Measurements from ENCODE around the gene SSBP3.

Gene SSBP3

GRCh38 chr1:54323324-54323739 is 82.9 kb downstream of the SSBP3 start:
- H3K4me3 ChIP-seq (ENCODE audit: insufficient read depth, low read length, poor library complexity, severe bottlenecking), result no peak overlapping the region
- no peak overlapping the region for H3K4me2 ChIP-seq (ENCODE audit: low read depth, low read length, poor library complexity, severe bottlenecking)
- no peaks in the 10 kb centered on the region for H3K27me3 ChIP-seq (ENCODE audit: low read length)
- no peaks in the 10 kb centered on the region for H4K20me1 ChIP-seq (ENCODE audit: low read depth, low read length)
- H3K9me2 ChIP-seq (replicated peaks; ENCODE audit: insufficient read depth, low read length), result no peaks in the 10 kb centered on the region
- H3K9me3 ChIP-seq (ENCODE audit: insufficient read depth, low read length), result no peaks in the 10 kb centered on the region
- no peak overlapping the region for H3K9ac ChIP-seq (ENCODE audit: low read length)
- no peaks in the 10 kb centered on the region for H3K36me3 ChIP-seq (ENCODE audit: low read length)
- TF ChIP-seq EZH2phosphoT487 (conservative IDR thresholded peaks at IDR 0.05; ENCODE audit: low read length) (no peak), CTCF (IDR thresholded peaks at IDR 0.05; ENCODE audit: insufficient read depth, low read length, poor library complexity, severe bottlenecking) (no peak)
- no peak overlapping the region for H2AFZ ChIP-seq (ENCODE audit: low read depth, low read length, severe bottlenecking)
- no peak overlapping the region for H3K27ac ChIP-seq (ENCODE audit: low read depth, low read length)
- no peaks in the 10 kb centered on the region for H3F3A ChIP-seq (ENCODE audit: insufficient read depth)
- no peaks in the 10 kb centered on the region for H3K79me2 ChIP-seq (ENCODE audit: insufficient read depth, low read length)

- Histone ChIP-seq H3K9me2 (replicated peaks; ENCODE audit: insufficient read depth, low read length) (no peaks in the 10 kb centered on the region), H2AFZ (ENCODE audit: low read depth, low read length, severe bottlenecking) (no peak overlapping the region), H3K4me2 (ENCODE audit: low read depth, low read length, poor library complexity, severe bottlenecking) (no peak overlapping the region), H3K27ac (ENCODE audit: low read depth, low read length) (no peak overlapping the region), H3K9ac (ENCODE audit: low read length) (no peak overlapping the region), H3K9me3 (ENCODE audit: insufficient read depth, low read length) (no peaks in the 10 kb centered on the region), H3K79me2 (ENCODE audit: insufficient read depth, low read length) (no peaks in the 10 kb centered on the region), H3K4me3 (ENCODE audit: insufficient read depth, low read length, poor library complexity, severe bottlenecking) (no peak overlapping the region), H4K20me1 (ENCODE audit: low read depth, low read length) (no peaks in the 10 kb centered on the region), H3K36me3 (ENCODE audit: low read length) (no peaks in the 10 kb centered on the region), H3K27me3 (ENCODE audit: low read length) (no peaks in the 10 kb centered on the region), H3F3A (ENCODE audit: insufficient read depth) (no peaks in the 10 kb centered on the region)
- no peak for TF ChIP-seq EZH2phosphoT487 (conservative IDR thresholded peaks at IDR 0.05; ENCODE audit: low read length)
- TF ChIP-seq CTCF (IDR thresholded peaks at IDR 0.05; ENCODE audit: insufficient read depth, low read length, poor library complexity, severe bottlenecking), result no peak
These were observed 87.9 kb downstream of the SSBP3 start for GRCh38 chr1:54318246-54318814.

GRCh38 chr1:54317084-54317483 is 89.1 kb downstream of the SSBP3 start:
- no peaks in the 10 kb centered on the region for H3F3A ChIP-seq (ENCODE audit: insufficient read depth)
- H4K20me1 ChIP-seq (ENCODE audit: low read depth, low read length), result no peaks in the 10 kb centered on the region
- no peak for TF ChIP-seq EZH2phosphoT487 (conservative IDR thresholded peaks at IDR 0.05; ENCODE audit: low read length)
- TF ChIP-seq CTCF (IDR thresholded peaks at IDR 0.05; ENCODE audit: insufficient read depth, low read length, poor library complexity, severe bottlenecking), result no peak
- H3K4me2 ChIP-seq (ENCODE audit: low read depth, low read length, poor library complexity, severe bottlenecking), result no peak overlapping the region
- H2AFZ ChIP-seq (ENCODE audit: low read depth, low read length, severe bottlenecking), result no peak overlapping the region
- H3K9ac ChIP-seq (ENCODE audit: low read length), result no peak overlapping the region
- H3K27me3 ChIP-seq (ENCODE audit: low read length), result no peaks in the 10 kb centered on the region
- H3K9me3 ChIP-seq (ENCODE audit: insufficient read depth, low read length), result no peaks in the 10 kb centered on the region
- H3K36me3 ChIP-seq (ENCODE audit: low read length), result no peaks in the 10 kb centered on the region
- H3K27ac ChIP-seq (ENCODE audit: low read depth, low read length), result no peak overlapping the region
- no peaks in the 10 kb centered on the region for H3K79me2 ChIP-seq (ENCODE audit: insufficient read depth, low read length)
- H3K4me3 ChIP-seq (ENCODE audit: insufficient read depth, low read length, poor library complexity, severe bottlenecking), result no peak overlapping the region
- no peaks in the 10 kb centered on the region for H3K9me2 ChIP-seq (replicated peaks; ENCODE audit: insufficient read depth, low read length)
